Measurements from ENCODE around the gene NMRK2. TPM values are rescaled to one million over a fixed set of nuclear protein-coding genes. Genes with fewer than 3 reads are reported as not detected.
"Not testable (repeated sequence)": the region's sequence is repeated elsewhere in the genome, so short reads cannot be mapped to it uniquely, and the experiment has no call there.

The NMRK2 gene
- total RNA-seq, 1 donor from 2014 or later: 0.65 TPM

GRCh38 chr19:3919793-3920192 is 13.1 kb upstream of the NMRK2 start:
- H3K27me3 Mint-ChIP-seq: no peaks in the 10 kb centered on the region
- H3K27ac Mint-ChIP-seq: no peak overlapping the region
- peaks cover 6% of the 10 kb centered on the region for H3K9me3 Mint-ChIP-seq
- no peaks in the 10 kb centered on the region for H3K4me1 Mint-ChIP-seq (ENCODE audit: unreplicated experiment)
- peaks cover 5% of the 10 kb centered on the region for H3K36me3 Mint-ChIP-seq
- no peak for DNase-seq (ENCODE audit: extremely low spot score, unreplicated experiment)
- no peak for TF ChIP-seq CTCF (conservative IDR thresholded peaks at IDR 0.05)
- H3K4me3 Mint-ChIP-seq: no peak overlapping the region

- Mint-ChIP-seq H3K4me1 (ENCODE audit: unreplicated experiment) (no peaks in the 10 kb centered on the region), H3K36me3 (peaks cover 5% of the 10 kb centered on the region)
These were observed 9.6 kb upstream of the NMRK2 start for GRCh38 chr19:3923096-3923758.

GRCh38 chr19:3923912-3924311 is 9.0 kb upstream of the NMRK2 start:
- no peak for TF ChIP-seq CTCF (conservative IDR thresholded peaks at IDR 0.05)
- no peak for DNase-seq (ENCODE audit: extremely low spot score, unreplicated experiment)
- Mint-ChIP-seq H3K4me3 (no peak overlapping the region), H3K36me3 (peaks cover 5% of the 10 kb centered on the region), H3K27me3 (no peaks in the 10 kb centered on the region), H3K27ac (no peak overlapping the region), H3K9me3 (peaks cover 6% of the 10 kb centered on the region), H3K4me1 (ENCODE audit: unreplicated experiment) (no peaks in the 10 kb centered on the region)

More at GRCh38 chr19:3923096-3923758, 9.6 kb upstream of the NMRK2 start:
- TF ChIP-seq CTCF (conservative IDR thresholded peaks at IDR 0.05): no peak
- Mint-ChIP-seq H3K27ac (no peak overlapping the region), H3K9me3 (peaks cover 6% of the 10 kb centered on the region), H3K4me3 (no peak overlapping the region), H3K27me3 (no peaks in the 10 kb centered on the region)
- DNase-seq (ENCODE audit: extremely low spot score, unreplicated experiment): no peak

GRCh38 chr19:3931041-3931440 is 1.8 kb upstream of the NMRK2 start:
- Mint-ChIP-seq H3K4me3 (no peak overlapping the region), H3K27me3 (peaks cover 22% of the 10 kb centered on the region), H3K4me1 (ENCODE audit: unreplicated experiment) (peaks cover 4% of the 10 kb centered on the region), H3K27ac (no peak overlapping the region), H3K9me3 (no peaks in the 10 kb centered on the region), H3K36me3 (no peaks in the 10 kb centered on the region)
- no peak for DNase-seq (ENCODE audit: extremely low spot score, unreplicated experiment)
- TF ChIP-seq CTCF (conservative IDR thresholded peaks at IDR 0.05): no peak

GRCh38 chr19:3936506-3937442 is 3.9 kb downstream of the NMRK2 start:
- H3K9me3 Mint-ChIP-seq: no peaks in the 10 kb centered on the region
- H3K36me3 Mint-ChIP-seq: no peaks in the 10 kb centered on the region
- peaks cover 16% of the 10 kb centered on the region for H3K27me3 Mint-ChIP-seq
- no peak for DNase-seq (ENCODE audit: extremely low spot score, unreplicated experiment)
- H3K27ac Mint-ChIP-seq: no peak overlapping the region
- no peak for TF ChIP-seq CTCF (conservative IDR thresholded peaks at IDR 0.05)
- no peaks in the 10 kb centered on the region for H3K4me1 Mint-ChIP-seq (ENCODE audit: unreplicated experiment)
- no peak overlapping the region for H3K4me3 Mint-ChIP-seq

- H3K4me3 Mint-ChIP-seq; H3K27ac Mint-ChIP-seq; DNase-seq (ENCODE audit: extremely low spot score, unreplicated experiment); H3K36me3 Mint-ChIP-seq; H3K4me1 Mint-ChIP-seq (ENCODE audit: unreplicated experiment); H3K9me3 Mint-ChIP-seq: not testable (repeated sequence)
- peaks cover 11% of the 10 kb centered on the region for H3K27me3 Mint-ChIP-seq
These were observed 5.6 kb downstream of the NMRK2 start for GRCh38 chr19:3938300-3938950.

All from type B pancreatic cell (in vitro differentiated cells).